Activated naive CD4-positive, alpha-beta T cell treated with Interleukin-2 at 50 U/mL for 16 hours (primary cell): ENCODE results near the gene BICDL2.

ENCODE experiments used
- DNase-seq: peaks from one replicate; pipeline ENCODE4 v3.0.0-alpha.2; 2020

BICDL2 gene

DNA sequence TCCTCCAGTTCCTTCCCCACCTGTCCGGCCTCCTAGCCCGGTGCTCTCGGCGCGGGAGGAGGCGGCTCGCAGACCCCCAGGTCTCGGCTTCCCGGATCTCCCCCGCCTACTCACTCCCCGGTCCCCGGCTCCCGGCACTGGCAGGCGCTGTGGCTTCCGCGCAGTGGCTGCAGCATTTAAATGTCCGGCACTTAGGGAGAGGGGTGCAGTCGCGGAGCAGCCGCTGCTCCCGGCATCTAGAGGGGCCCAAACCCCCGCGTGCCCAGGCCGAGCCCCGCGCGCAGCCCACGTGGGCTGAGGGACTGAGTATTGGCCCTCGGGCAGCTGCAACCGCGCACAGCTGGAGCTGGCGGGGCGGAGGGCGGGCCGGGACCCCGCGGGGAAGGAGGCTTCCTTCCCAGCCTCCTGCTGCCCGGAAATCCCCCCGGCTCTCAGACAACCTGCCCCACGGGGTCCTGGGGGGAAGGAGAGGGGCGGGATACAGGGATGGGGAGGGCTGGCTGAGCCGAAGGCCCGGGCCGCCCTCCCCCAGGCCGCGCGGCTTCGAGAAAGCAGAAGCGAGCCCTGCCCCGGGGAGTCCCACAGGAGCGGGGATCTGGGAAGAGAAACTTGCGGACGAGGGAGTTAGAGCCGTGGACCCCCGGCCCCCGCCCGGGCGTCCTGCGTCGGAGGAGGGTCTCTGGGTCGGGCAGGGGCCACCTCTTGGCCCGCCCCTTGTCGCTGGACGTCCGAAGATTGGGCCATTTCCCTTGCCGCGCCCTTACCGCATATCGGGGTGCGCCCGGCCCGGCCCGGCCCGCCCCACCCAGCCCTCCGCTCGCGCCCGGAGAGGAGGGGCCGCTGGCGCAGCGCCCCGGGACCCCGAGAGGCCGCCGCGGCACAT lies 9.3 kb upstream of the BICDL2 start, which contains the start of gene MMP25:
TSS of gene MMP25 (plus strand) at position 804 of the 883 bp plus-strand sequence. CDS start 357 bp downstream, outside the sequence.
- DNase-seq = no peak

DNA sequence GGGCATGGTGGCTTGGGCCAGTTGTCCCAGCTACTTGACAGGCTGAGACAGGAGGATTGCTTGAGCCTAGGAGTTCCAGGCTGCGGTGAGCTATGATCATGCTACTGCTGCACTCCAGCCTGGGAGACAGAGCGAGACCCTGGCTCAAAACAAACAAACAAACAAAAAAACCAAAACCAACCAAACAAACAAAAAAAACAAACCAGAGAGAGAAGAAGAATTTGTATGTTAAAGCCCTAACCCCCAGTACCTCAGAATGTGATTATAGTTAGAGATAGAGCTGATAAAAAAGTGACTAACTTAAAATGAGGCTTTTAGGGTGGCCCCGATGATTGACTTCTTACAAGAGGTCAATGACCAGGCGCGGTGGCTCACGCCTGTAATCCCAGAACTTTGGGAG lies 8.0 kb upstream of the BICDL2 start:
- DNase-seq = no peak

DNA sequence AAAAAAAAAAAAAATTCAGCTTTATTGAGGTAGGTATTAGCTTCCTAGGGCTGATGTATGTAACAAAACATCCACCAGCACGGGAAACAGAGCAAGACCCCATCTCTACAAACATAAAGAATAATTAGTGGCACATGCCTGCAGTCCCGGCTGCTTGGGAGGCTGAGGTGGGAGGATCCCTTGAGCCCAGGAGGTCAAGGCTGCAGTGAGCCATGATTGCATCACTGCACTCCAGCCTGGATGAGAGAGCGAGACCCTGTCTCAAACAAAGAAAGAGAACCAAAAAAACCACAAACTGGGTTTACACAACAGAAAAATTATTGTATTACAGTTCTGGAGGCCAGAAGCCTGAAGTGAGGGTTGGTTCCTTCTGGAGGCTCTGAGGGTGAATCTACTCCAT lies 5.6 kb upstream of the BICDL2 start:
- no peak for DNase-seq

DNA sequence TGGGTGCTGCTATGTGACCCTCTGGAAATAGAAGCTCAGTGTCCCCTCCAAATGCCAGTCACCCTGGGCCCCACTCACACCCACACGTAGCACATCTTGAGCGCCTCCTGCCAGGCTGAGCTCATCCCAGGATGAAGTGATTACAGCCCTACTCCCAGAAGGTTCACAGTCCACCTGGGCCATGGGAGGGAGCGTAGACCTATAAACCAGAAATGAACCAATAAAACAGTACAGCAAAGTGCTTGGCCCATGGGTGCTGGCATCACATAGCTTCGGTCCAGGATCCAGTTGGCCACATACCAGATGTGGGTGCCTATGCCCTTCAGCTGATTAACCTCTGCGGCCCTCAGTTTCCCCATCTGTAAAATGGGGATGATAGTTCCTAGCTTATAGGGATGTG lies 2.2 kb upstream of the BICDL2 start:
- no peak for DNase-seq

DNA sequence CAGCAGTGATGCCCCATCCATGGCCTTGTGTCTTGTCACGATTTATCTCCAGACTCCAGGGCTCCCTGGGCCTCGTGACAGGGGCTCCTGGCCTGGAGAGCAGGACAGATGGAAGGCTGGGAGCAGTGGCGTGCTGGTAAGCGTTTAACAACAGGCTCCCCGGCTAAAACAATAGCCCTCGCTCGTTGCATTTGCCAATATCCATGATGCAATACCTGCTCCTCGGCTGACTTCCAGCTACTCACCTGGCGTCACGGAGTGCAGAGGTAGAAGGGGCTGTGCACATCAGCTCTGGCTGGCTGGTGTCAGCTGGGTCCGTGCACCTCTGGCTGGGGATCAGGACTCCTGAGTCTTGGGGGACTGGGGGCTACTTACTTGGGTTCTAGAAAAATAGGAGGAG lies 1.5 kb upstream of the BICDL2 start:
- DNase-seq = no peak

DNA sequence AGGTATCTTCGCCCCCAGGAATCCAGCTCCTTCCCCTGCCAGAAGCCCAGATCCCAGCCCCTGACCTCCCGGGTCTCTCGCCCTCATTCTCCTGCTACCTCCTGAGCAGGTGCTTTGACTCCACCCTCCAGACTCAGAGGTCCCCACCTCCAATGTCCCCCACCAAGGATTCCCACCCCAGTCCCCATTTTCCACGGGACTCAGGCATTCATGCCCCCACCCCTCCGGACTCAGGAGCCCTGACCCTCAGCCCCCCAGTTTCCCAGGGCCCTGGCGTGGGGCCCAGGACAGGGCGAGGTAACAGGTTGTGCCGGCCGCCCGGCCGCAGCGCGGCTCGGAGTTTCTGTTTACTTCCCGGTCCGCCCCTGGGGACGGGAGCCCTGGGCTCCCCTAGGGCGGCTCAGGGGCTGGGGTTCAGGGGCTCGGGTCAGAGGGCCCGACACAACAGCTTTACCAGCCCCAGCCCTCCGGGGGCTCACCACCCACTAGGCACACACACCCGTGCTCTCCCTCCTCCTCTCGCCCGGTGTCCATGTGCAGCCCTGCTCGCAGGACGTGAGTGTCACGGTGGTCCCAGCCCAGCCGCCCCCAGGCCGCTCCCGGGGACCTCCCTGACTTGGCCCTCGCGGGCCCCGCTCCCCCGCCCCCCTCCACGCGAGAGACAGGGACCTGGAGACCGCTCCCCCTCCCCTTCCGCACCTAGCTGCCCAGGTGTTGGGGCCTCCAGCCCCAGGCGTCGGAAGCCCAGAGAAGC lies 595 bp downstream of the BICDL2 start:
- no peak for DNase-seq

DNA sequence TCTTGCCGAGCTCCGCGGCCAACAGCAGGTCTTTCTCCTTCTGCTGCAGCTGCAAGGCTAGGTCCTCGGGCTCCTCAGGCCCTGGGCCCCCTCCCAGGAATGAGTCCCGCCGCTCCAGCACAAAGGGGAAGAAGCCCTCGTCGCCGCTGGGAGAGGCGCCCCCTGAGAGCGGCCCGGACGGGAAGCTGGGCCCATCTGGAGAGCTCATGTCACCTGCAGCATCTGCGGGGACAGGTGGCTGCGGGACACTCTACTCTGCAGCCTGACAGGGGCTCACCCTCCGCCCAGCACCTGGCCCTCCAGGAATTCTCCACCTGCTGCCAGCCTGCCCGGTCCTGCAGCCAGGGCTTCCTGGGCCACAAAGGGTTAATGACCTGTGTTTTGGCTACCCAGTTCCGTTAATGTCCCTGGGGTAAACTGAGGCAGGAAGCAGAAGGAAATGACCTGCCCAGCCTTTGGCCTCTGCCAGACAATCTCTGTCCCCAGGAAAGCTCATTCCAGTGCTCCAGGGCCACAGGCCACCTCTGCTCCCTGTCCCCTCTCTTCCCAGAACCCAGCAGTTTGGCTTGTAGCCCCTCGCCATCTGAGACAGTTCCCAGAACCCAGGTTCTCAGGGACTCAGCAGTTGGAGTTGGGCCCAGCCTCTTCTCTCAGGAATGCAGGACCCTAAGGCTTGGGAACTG lies 1.3 kb downstream of the BICDL2 start:
- DNase-seq = no peak

DNA sequence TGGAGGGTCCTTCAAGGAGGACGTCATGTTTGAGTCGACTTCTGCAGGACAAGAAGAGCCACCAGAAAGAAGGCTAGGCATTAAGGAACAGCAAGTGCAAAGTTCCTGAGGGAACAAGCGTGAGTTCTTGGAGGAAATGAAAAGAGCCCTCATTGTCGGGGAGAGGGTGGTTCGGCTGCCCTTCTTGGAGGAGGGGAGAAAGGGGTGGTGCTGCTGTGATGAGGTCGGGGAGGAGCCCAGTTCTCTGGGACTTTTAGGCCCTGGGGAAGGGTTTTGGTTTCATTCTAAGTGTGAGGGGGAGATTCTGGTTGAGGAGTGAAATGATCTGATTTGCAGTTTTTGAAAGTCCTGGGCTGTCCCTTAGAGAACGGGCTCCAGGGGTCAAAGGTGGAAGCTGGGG lies 4.1 kb downstream of the BICDL2 start:
- DNase-seq = no peak

DNA sequence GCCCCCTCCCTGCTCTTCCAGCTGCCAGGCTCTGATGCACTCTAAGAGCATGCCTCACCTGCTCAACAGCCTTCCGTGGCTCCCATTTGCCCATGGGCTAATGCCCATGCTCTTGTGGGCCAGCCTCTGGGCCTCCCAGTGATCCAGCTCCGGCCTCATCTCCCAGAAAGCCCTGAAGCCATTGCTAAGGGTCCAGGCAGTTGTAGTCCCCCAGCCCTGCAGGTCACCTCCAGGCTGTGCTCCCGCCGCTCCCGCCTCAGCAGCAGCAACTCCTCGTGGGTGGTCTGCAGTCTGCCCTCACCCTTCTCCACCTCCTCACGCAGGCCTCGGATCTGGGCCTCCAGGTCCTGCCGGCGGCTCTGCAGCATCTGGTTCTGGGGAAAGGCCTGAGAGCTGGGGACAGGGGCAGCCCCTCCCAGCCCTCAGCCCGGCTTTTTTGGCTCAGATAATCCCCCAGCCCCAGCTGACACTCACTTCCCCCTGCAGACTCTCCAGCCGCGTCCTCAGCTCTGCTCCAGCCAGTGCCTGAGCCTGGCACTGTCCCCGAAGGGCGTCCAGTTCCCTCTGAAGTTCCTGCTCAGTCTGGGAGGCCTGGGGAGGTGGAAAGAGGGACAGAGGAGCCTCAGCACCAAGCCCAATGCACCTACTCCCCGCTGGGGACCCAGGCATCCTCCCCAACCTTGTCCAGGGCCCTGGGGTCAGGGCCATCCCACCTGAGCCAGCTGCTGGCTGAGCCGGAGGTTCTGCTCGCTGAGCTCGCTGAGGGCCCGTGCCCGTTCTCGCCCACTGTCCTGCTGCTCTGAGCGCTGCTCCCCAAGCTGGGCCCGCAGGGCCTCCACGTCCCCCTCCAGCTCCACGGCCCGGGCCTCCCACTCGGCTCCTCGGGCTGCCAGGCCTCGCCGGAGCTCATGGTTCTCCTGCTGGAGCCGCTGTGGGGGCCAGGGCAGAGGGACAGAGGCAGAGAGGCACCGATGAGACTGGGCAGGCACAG lies 6.2 kb downstream of the BICDL2 start:
- no peak for DNase-seq

DNA sequence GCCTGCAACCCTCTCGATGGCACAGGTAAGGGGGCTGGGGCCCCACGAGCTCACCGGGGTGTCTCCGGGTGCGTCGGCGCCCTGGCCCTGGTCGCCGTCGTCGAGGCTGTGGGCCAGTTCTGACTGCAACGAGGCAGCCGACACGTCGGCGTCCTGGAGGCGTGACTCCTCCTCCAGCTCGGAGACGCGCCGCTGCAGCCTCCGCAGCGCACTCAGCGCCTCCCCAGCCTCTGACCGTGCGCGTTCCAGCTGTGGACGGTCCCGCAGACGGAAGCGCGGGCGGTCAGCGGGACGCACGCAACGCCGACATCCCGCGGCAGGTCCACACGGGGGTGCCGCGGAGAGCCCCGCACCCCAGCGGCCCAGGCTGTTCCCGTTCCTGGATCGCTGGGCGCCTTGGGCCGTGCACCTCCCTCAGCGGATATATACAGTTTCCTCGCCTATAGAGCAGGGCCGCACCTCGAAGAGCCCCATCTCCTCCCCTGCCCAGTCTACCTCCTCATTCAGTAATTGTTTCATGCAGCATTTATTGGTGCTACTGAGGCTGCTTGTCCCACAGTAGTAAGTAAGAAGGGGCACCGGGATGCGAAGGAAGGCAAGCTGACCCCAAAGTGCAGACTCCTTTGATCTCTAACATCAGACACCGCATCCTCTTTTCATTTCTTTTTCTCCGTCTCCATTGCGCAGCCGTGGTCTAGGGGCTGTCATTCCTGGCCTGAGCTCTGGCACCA lies 7.1 kb downstream of the BICDL2 start:
- DNase-seq = peak; percentile 53

DNA sequence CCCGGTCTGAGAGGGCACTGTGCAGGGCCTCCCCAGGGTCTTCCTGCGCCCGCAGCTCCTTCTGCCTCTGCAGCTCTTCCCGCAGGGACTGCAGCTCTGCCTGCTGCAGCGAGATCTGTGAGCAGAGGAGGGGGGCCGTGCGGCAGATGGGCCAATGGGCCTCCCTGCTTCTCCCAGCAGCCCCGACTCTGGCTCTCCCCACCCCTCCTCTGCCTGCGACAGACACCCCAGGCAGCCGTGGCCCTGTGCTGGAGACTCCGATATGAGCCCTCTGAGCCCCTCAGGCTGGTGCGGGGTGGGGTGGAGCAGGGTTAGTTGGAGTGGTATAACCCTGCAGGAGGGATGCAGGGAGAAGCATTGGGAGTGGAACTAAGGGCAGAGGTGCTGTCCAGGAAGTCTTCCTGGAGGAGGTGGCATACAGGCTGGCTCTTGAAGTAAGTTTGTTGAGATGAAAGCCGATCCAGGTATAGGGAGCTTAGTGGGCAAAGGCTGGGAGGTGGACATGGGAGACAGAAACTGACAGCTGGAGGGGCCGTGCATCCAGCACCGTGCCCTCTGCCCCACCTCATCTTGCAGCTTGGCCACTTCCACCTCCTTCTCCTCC lies 7.9 kb downstream of the BICDL2 start:
- no peak for DNase-seq

DNA sequence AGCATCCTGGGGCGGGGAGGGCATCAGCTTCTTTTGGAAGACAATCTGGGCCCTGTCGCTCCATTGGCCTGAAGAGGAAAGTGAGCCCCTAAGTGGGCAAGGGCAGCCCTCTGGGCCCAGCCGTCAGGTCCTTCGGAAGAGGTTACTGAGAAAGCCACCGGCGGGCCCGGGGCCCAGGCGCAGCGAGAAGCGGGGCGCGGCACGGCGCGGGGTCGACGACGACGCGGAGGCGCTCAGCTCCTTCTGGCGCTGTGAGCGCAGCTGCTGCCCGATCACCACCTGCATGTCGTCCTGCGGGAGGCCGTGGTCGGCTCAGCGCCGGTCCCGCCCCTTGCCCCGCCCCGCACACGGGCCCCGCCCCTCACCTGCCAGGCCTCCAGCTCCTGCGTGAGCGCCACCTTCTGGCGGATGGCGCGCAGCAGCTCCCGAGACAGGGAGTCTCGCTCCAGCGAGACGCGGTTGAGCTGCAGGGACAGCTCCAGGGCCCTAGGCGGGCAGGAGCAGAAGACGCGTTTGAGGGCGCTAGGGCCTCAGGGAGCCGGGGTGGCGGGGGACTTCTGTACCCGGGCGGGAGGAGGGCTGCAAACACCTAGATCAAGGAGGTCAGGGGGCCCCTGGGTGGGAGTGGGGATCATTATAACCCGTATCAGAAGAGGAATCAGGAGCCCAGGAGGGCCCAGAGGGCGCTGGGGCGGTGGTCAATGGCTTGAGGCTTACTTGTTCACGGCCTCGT lies 8.6 kb downstream of the BICDL2 start:
- peak; percentile 84 for DNase-seq

DNA sequence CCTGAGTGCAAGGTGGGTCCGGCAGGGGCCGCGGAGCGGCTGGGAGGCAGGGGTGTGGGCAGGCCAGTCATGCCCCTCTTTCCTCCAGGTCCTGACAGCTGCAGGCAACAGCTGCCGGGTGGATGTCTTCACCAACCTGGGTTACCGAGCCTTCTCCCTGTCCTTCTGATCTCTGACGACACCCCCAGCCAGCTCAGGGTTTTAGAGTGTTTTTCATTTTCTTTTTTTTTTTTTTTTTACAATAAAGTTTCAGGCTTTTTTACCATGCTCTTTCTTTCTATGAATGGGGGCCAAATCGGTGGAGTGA lies 9.3 kb downstream of the BICDL2 start:
- DNase-seq = no peak

DNA sequence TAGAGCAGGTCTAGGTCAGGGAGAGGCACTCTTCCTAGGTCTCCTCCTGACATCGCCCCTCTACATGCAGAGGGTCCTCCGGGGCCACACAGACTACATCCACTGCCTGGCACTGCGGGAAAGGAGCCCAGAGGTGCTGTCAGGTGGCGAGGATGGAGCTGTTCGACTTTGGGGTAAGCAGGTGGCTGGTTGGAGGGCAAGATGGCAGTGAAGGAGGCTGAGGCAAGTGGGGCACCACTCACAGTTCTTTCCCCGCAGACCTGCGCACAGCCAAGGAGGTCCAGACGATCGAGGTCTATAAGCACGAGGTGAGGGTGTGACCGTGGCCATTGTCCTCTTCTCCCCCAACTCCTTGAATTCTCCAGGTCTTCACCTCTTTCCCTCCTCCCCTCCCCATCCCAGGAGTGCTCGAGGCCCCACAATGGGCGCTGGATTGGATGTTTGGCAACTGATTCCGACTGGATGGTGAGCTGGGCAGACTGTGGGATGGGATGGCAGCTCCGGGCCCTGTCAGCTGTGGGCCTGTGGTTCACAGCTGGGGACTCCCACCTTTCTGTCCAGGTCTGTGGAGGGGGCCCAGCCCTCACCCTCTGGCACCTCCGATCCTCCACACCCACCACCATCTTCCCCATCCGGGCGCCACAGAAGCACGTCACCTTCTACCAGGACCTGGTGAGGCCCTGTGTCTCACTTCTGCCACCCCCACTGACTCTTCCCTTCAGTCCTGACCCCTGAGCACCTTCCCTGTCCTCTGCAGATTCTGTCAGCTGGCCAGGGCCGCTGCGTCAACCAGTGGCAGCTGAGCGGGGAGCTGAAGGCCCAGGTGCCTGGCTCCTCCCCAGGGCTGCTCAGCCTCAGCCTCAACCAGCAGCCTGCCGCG lies 9.9 kb downstream of the BICDL2 start:
- no peak for DNase-seq

DNA sequence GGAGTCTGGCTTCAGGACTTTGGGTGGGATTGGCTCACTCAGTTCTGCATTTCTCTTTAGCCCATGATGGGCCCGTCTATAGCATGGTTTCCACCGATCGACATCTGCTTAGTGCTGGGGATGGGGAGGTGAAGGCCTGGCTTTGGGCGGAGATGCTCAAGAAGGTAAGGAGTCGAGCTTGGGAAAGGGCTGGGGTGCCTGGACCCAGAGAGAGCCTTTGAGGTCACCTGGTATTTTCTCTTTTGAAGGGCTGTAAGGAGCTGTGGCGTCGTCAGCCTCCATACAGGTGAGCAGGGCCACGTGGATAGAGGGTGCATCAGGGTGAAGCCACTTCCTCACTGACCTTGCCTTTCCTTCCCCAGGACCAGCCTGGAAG lies 10.8 kb downstream of the BICDL2 start:
- no peak for DNase-seq

DNA sequence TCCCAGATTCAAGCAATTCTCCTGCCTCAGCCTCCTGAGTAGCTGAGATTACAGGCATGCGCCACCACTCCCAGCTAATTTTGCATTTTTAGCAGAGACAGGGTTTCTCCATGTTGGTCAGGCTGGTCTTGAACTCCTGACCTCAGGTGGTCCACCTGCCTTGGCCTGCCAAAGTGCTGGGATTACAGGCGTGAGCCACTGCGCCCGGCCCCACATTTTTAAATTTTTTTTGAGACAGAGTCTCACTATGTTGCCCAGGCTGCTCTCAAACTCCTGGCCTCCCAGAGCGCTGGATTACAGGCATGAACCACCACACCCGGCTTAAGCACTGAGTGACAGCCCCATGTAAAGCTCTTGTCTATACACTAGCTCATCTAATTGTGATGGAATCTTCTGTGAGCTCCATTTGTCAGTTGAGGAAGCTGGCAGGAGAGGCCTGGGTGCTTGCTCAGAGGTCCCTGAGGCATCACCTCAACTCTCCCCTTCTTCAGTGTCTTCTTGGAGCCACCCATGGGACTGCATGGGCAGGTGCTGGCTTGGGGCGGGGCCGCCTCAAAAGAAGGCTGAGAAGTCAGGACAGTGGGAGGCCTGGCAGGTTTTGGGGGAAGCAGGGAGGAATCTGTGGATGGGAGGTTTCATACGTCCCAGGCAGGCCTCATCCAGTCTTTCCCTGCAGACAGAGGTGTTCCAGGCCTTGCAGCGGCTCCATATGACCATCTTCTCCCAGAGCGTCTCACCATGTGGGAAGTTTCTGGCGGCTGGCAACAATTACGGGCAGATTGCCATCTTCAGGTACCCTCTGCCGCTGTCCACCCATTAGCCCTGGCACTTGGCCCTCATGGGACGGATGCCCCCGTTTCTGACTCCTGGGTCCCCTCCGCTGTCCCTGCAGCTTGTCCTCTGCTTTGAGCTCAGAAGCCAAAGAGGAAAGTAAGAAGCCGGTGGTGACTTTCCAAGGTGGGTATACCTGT lies 11.4 kb downstream of the BICDL2 start:
- DNase-seq = no peak

DNA sequence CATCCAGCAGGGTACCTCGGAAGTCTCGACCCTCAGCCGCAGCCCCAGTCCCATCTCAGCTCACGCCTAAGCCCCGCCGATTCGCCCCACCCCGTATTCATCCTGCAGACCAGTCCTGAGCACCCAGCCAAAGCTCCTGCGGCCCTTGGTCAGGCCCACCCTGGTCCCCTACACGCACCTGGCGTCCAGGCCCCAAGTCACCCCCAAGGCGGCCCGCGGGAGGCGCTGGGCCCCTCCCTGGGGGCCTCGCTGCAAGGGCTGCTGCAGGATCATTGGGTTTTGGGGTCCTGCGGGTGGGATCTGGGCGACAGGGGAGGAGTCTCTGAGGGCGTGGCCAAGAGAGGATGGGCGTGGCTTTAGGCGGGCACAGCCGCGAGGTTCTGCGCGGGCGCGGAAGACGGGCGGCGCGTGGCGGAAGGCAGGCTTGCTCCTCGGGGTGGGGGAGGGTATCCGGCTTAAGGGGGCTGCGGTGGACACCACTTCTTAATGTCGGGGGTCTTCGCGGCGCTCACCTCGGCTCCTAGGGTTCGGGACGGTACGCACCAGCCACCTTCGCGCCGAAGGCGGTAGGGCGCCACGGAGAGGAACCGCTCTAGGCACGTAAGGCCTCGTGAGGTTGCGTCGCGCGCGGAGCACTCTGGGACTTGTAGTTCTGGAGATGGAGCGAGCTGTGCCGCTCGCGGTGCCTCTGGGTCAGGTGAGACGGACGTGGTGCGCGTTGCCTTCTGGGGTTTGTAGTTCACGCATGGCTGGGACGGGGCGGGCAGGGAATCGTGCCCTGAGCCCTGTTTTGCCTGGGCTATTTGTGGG lies 12.9 kb downstream of the BICDL2 start, which contains the start of the genes HCFC1R1 and THOC6:
TSS of gene HCFC1R1 (minus strand) at position 274 of the 810 bp plus-strand sequence. CDS start at position 273, 1 bp downstream.
TSS of gene THOC6 (plus strand) at position 367 of the 810 bp plus-strand sequence. CDS start at position 659, 292 bp downstream.
- peak; percentile 96 for DNase-seq
